ENCODE results near the gene PGBD5.
"Not testable (repeated sequence)": the region's sequence is repeated elsewhere in the genome, so short reads cannot be mapped to it uniquely, and the experiment has no call there.

The PGBD5 gene

GRCh38 chr1:230424391-230425251 is 1.5 kb downstream of the PGBD5 start:
- DNase-seq = no peak

GRCh38 chr1:230423951-230424350 is 2.2 kb downstream of the PGBD5 start:
- no peak for DNase-seq

- DNase-seq = no peak
Measured at GRCh38 chr1:230423261-230423660, 2.9 kb downstream of the PGBD5 start.

GRCh38 chr1:230422221-230422981 is 3.7 kb downstream of the PGBD5 start:
- no peak for DNase-seq

- no peak for DNase-seq
Measured at GRCh38 chr1:230421481-230421880, 4.7 kb downstream of the PGBD5 start.

GRCh38 chr1:230420372-230420771 is 5.8 kb downstream of the PGBD5 start:
- DNase-seq = not testable (repeated sequence)

GRCh38 chr1:230416430-230416829 is 9.7 kb downstream of the PGBD5 start:
- no peak for DNase-seq

GRCh38 chr1:230415405-230416132 is 10.6 kb downstream of the PGBD5 start:
- DNase-seq = no peak

GRCh38 chr1:230414694-230415093 is 11.4 kb downstream of the PGBD5 start:
- DNase-seq = no peak

GRCh38 chr1:230414102-230414501 is 12.0 kb downstream of the PGBD5 start:
- no peak for DNase-seq

- no peak for DNase-seq
Measured at GRCh38 chr1:230413061-230413460, 13.1 kb downstream of the PGBD5 start.

GRCh38 chr1:230408971-230409370 is 17.2 kb downstream of the PGBD5 start:
- DNase-seq = no peak

- no peak for DNase-seq
Measured at GRCh38 chr1:230407351-230407750, 18.8 kb downstream of the PGBD5 start.

GRCh38 chr1:230406727-230407126 is 19.4 kb downstream of the PGBD5 start:
- DNase-seq = not testable (repeated sequence)

- DNase-seq = no peak
Measured at GRCh38 chr1:230403442-230403841, 22.7 kb downstream of the PGBD5 start.

- no peak for DNase-seq
Measured at GRCh38 chr1:230401763-230402294, 24.3 kb downstream of the PGBD5 start.

- no peak for DNase-seq
Measured at GRCh38 chr1:230401101-230401500, 25.0 kb downstream of the PGBD5 start.

- no peak for DNase-seq
Measured at GRCh38 chr1:230400007-230400344, 26.2 kb downstream of the PGBD5 start.

- no peak for DNase-seq
Measured at GRCh38 chr1:230399321-230400006, 26.7 kb downstream of the PGBD5 start.

- DNase-seq = no peak
Measured at GRCh38 chr1:230398856-230399255, 27.3 kb downstream of the PGBD5 start.

GRCh38 chr1:230396966-230397365 is 29.2 kb downstream of the PGBD5 start:
- no peak for DNase-seq

- DNase-seq = no peak
Measured at GRCh38 chr1:230395932-230396331, 30.2 kb downstream of the PGBD5 start.

- DNase-seq = no peak
Measured at GRCh38 chr1:230394741-230395140, 31.4 kb downstream of the PGBD5 start.
